K562 (cell line): ENCODE data around the gene EIF3K.
"Not testable (repeated sequence)": the region's sequence is repeated elsewhere in the genome, so short reads cannot be mapped to it uniquely, and the experiment has no call there.

Experiments
- EP300 ChIP-seq: IDR thresholded peaks from 2 replicates; pipeline ENCODE4 v1.6.1; 2012; ENCODE audit warnings: low read length, improper control_type of control experiment
- JUNB ChIP-seq: fragments of 450-650 bp; formaldehyde crosslinking; conservative IDR thresholded peaks from 2 replicates; pipeline ENCODE4 v1.4.0; 2020; ENCODE audit warnings: mild to moderate bottlenecking
- JUND ChIP-seq, 2 experiments: IDR thresholded peaks; 2 replicates in 1 of 2; 3 replicates in 1 of 2; pipeline ENCODE4 v1.6.1; 2011; ENCODE audit warnings: borderline replicate concordance in 2 of 2, low read depth in 2 of 2, low read length in 2 of 2, improper control_type of control experiment in 1 of 2, missing biosample characterization in 1 of 2, missing genetic modification characterization in 1 of 2, missing genetic modification reagents in 1 of 2
- NONO ChIP-seq, 2 experiments: fragments of 200-400 bp in 1 of 2; fragments of 450-650 bp in 1 of 2; formaldehyde crosslinking in 1 of 2; IDR thresholded peaks; 2 replicates each; pipeline ENCODE4 v1.6.1; 2017; ENCODE audit warnings: low read depth in 2 of 2, mild to moderate bottlenecking in 2 of 2, moderate library complexity in 2 of 2, low read length in 1 of 2
- RB1 ChIP-seq: fragments of 450-650 bp; IDR thresholded peaks from 2 replicates; pipeline ENCODE4 v1.6.1; 2017; ENCODE audit warnings: low read depth, mild to moderate bottlenecking
- SAFB2 ChIP-seq: fragments of 200-400 bp; formaldehyde crosslinking; IDR thresholded peaks from 2 replicates; pipeline ENCODE4 v1.6.1; 2018; ENCODE audit warnings: borderline replicate concordance, low read length, low read depth, moderate library complexity; ENCODE audit not compliant: severe bottlenecking
- SIN3A ChIP-seq, 2 experiments: fragments of 150-350 bp in 1 of 2; IDR thresholded peaks; 2 replicates each; pipeline ENCODE4 v1.6.1; 2011 to 2016; ENCODE audit warnings: borderline replicate concordance in 2 of 2, low read depth in 2 of 2, low read length in 2 of 2, mild to moderate bottlenecking in 2 of 2, moderate library complexity in 2 of 2; ENCODE audit not compliant: control insufficient read depth in 1 of 2
- SMAD1 ChIP-seq: fragments of 150-350 bp; IDR thresholded peaks from 2 replicates; pipeline ENCODE4 v1.6.1; 2014; ENCODE audit warnings: low read length, low read depth; ENCODE audit not compliant: partially characterized antibody
- ZBTB40 ChIP-seq, 2 experiments: fragments of 450-650 bp in 1 of 2; sonication (generic) in 1 of 2; formaldehyde crosslinking in 1 of 2; IDR thresholded peaks; 2 replicates each; pipeline versions ENCODE4 v1.7.1 to v1.9.0; 2016 to 2022; ENCODE audit warnings: inconsistent platforms in 1 of 2, mild to moderate bottlenecking in 1 of 2, missing genetic modification reagents in 1 of 2
- ZBTB7A ChIP-seq: IDR thresholded peaks from 2 replicates; pipeline ENCODE4 v1.6.1; 2011; ENCODE audit warnings: low read depth, mild to moderate bottlenecking, low read length, moderate library complexity, borderline replicate concordance; ENCODE audit not compliant: control insufficient read depth
- TF ChIP-seq, protein P1 (sequence below), 2 experiments: IDR thresholded peaks; 2 replicates each; pipeline ENCODE4 v1.6.1; 2011; ENCODE audit warnings: borderline replicate concordance in 1 of 2, control low read depth in 1 of 2, low read depth in 1 of 2, low read length in 1 of 2, mild to moderate bottlenecking in 1 of 2, mixed read lengths in 1 of 2, moderate library complexity in 1 of 2; ENCODE audit not compliant: insufficient read depth in 1 of 2, insufficient read length in 1 of 2, poor library complexity in 1 of 2, severe bottlenecking in 1 of 2; ENCODE audit errors: extremely low read depth in 1 of 2
- TF ChIP-seq, protein P2 (sequence below), 3 experiments: IDR thresholded peaks in 2 of 3; conservative IDR thresholded peaks in 1 of 3; 2 replicates each; pipeline ENCODE4 v1.5.1; 2011 to 2012; ENCODE audit warnings: low read length in 3 of 3, mild to moderate bottlenecking in 3 of 3, control low read depth in 2 of 3, improper control_type of control experiment in 1 of 3, inconsistent platforms in 1 of 3, low read depth in 1 of 3, mixed read lengths in 1 of 3, moderate library complexity in 1 of 3; ENCODE audit not compliant: insufficient read depth in 2 of 3

GRCh38 chr19:38631811-38632475 is 13.0 kb downstream of the EIF3K start:
- TF ChIP-seq JUNB; SMAD1; EP300; JUND (IDR thresholded peaks at IDR 0.05; ENCODE audit: borderline replicate concordance, low read depth, low read length); JUND (tag; IDR thresholded peaks at IDR 0.05; ENCODE audit: borderline replicate concordance, low read depth, low read length); RB1; SAFB2; ZBTB40 (IDR thresholded peaks at IDR 0.05); ZBTB40 (CRISPR knock-in tag; IDR thresholded peaks at IDR 0.05); NONO (IDR thresholded peaks at IDR 0.05; ENCODE audit: low read depth in 2 of 2, low read length in 1 of 2); ZBTB7A; SIN3A (IDR thresholded peaks at IDR 0.05; ENCODE audit: borderline replicate concordance in 2 of 2, control insufficient read depth in 1 of 2, low read depth in 2 of 2, low read length in 2 of 2): not testable (repeated sequence)
- TF ChIP-seq, protein P1, sequence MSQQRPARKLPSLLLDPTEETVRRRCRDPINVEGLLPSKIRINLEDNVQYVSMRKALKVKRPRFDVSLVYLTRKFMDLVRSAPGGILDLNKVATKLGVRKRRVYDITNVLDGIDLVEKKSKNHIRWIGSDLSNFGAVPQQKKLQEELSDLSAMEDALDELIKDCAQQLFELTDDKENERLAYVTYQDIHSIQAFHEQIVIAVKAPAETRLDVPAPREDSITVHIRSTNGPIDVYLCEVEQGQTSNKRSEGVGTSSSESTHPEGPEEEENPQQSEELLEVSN (IDR thresholded peaks at IDR 0.05; ENCODE audit: borderline replicate concordance in 1 of 2, extremely low read depth in 1 of 2, insufficient read depth in 1 of 2, insufficient read length in 1 of 2, low read depth in 1 of 2, low read length in 1 of 2, poor library complexity in 1 of 2, severe bottlenecking in 1 of 2) = not testable (repeated sequence)
- TF ChIP-seq, protein P2, sequence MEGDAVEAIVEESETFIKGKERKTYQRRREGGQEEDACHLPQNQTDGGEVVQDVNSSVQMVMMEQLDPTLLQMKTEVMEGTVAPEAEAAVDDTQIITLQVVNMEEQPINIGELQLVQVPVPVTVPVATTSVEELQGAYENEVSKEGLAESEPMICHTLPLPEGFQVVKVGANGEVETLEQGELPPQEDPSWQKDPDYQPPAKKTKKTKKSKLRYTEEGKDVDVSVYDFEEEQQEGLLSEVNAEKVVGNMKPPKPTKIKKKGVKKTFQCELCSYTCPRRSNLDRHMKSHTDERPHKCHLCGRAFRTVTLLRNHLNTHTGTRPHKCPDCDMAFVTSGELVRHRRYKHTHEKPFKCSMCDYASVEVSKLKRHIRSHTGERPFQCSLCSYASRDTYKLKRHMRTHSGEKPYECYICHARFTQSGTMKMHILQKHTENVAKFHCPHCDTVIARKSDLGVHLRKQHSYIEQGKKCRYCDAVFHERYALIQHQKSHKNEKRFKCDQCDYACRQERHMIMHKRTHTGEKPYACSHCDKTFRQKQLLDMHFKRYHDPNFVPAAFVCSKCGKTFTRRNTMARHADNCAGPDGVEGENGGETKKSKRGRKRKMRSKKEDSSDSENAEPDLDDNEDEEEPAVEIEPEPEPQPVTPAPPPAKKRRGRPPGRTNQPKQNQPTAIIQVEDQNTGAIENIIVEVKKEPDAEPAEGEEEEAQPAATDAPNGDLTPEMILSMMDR (IDR thresholded peaks at IDR 0.05 in 2 of 3, conservative IDR thresholded peaks at IDR 0.05 in 1 of 3; ENCODE audit: insufficient read depth in 2 of 3, low read depth in 1 of 3, low read length in 3 of 3) = not testable (repeated sequence)
